Esophagus (tissue), 2 donors: Measurements from ENCODE around the gene MPI. TPM values are rescaled to one million over a fixed set of nuclear protein-coding genes. Genes with fewer than 3 reads are reported as not detected.

Experiments
- H3K27ac ChIP-seq, 2 donors: one replicate each; pipeline ENCODE4 v1.5.1; 2013; ENCODE audit warnings: low read depth in 2 of 2, mild to moderate bottlenecking in 2 of 2, inconsistent platforms in 1 of 2, low read length in 1 of 2, moderate library complexity in 1 of 2
- H3K27me3 ChIP-seq, 2 donors: one replicate each; pipeline ENCODE4 v1.6.1; 2013; ENCODE audit warnings: low read length in 2 of 2, control low read depth in 1 of 2, mild to moderate bottlenecking in 1 of 2; ENCODE audit not compliant: insufficient read depth in 2 of 2, control insufficient read depth in 1 of 2
- H3K36me3 ChIP-seq, 2 donors: one replicate each; pipeline ENCODE4 v1.6.1; 2013; ENCODE audit warnings: low read length in 1 of 2; ENCODE audit not compliant: control insufficient read depth in 2 of 2, insufficient read depth in 2 of 2
- H3K4me1 ChIP-seq, 2 donors: one replicate each; pipeline ENCODE4 v1.6.1; 2013; ENCODE audit warnings: low read length in 1 of 2; ENCODE audit not compliant: control insufficient read depth in 2 of 2, insufficient read depth in 2 of 2
- H3K4me3 ChIP-seq, 2 donors: one replicate each; pipeline ENCODE4 v1.5.1; 2013; ENCODE audit warnings: low read length in 2 of 2, mild to moderate bottlenecking in 2 of 2, low read depth in 1 of 2, moderate library complexity in 1 of 2
- H3K9me3 ChIP-seq, 2 donors: one replicate each; pipeline ENCODE4 v1.6.1; 2013; ENCODE audit warnings: mild to moderate bottlenecking in 2 of 2, low read depth in 1 of 2, low read length in 1 of 2, moderate library complexity in 1 of 2; ENCODE audit not compliant: control insufficient read depth in 2 of 2, insufficient read depth in 1 of 2
- WGBS, 2 donors: extraction: QIAGEN DNeasy Blood & Tissue Kit; methylation state at CpG; one replicate each; pipeline ENCODE4 v1.1.7; 2013; 5-methylcytosine and 5-hydroxymethylcytosine counted together
- polyA plus RNA-seq, 2 donors: library from polyadenylated mRNA; stranded (reverse); fragments of 200-250 nt; gene quantifications; one replicate each; pipeline ENCODE4 v1.2.3, GENCODE V29; 2013
- donor health status: healthy with polysubstance abuse.
- donor health status: Bipolar disorder and iron deficiency.

Gene MPI
- 10 to 100 TPM; 26.5 to 27.4 TPM for polyA plus RNA-seq

GRCh38 chr15:74889883-74890664 lies at the start of gene MPI:
Gene MPI (plus strand): TSS chr15:74890042. CDS start chr15:74890074, 32 bp downstream.
- Histone ChIP-seq H3K4me1 (peaks cover 0 to 22% of the 10 kb centered on the region in 2 donors), H3K4me3 (peak within 1 kb of the TSS; percentile 80 to 91), H3K9me3 (no peaks in the 10 kb centered on the region), H3K27me3 (no peaks in the 10 kb centered on the region), H3K36me3 (peaks cover 0 to 9% of the 10 kb centered on the region in 2 donors), H3K27ac (peak within 1 kb of the TSS; percentile 79 to 90)
- 1 to 2% methylated on average over 47 of the region's 47 CpGs for WGBS, 2 donors

GRCh38 chr15:74840851-74841775 lies 48.7 kb upstream of the MPI start:
- WGBS, 2 donors: 85 to 92% methylated on average over 9 of the region's 9 CpGs
- Histone ChIP-seq H3K36me3 (peaks cover 12 to 44% of the 10 kb centered on the region in 2 donors), H3K9me3 (no peaks in the 10 kb centered on the region)

GRCh38 chr15:74841891-74842373 lies 47.9 kb upstream of the MPI start:
- Histone ChIP-seq H3K27ac (peak overlapping the region in 1 of 2 donors; percentile 96), H3K36me3 (peaks cover 6 to 37% of the 10 kb centered on the region in 2 donors), H3K4me3 (peak overlapping the region; percentile 85 to 88), H3K4me1 (peaks cover 2 to 19% of the 10 kb centered on the region in 2 donors), H3K9me3 (no peaks in the 10 kb centered on the region), H3K27me3 (no peaks in the 10 kb centered on the region)
- WGBS, 2 donors: 72 to 73% methylated on average over 14 of the region's 14 CpGs

More at GRCh38 chr15:74840851-74841775, 48.7 kb upstream of the MPI start:
- Histone ChIP-seq H3K27me3 (no peaks in the 10 kb centered on the region), H3K4me3 (peak overlapping the region; percentile 85 to 88), H3K27ac (peak overlapping the region in 1 of 2 donors; percentile 56), H3K4me1 (peaks cover 2 to 19% of the 10 kb centered on the region in 2 donors)

- peak within 1 kb of the TSS; percentile 91 to 96 for H3K27ac ChIP-seq
- no peaks in the 10 kb centered on the region for H3K27me3 ChIP-seq
- H3K4me3 ChIP-seq: peak within 1 kb of the TSS; percentile 85 to 88
- H3K4me1 ChIP-seq: peaks cover 2 to 21% of the 10 kb centered on the region in 2 donors
- H3K9me3 ChIP-seq: no peaks in the 10 kb centered on the region
- 0 to 1% methylated on average over 74 to 84 of the region's 84 CpGs for WGBS, 2 donors
- peaks cover 5 to 39% of the 10 kb centered on the region in 2 donors for H3K36me3 ChIP-seq
Measured at GRCh38 chr15:74842581-74843444, 47.0 kb upstream of the MPI start, which contains the start of gene ULK3. Gene ULK3 (minus strand): TSS chr15:74843156. CDS start chr15:74843105, 51 bp downstream.

GRCh38 chr15:74843445-74843828 lies 46.4 kb upstream of the MPI start:
- Histone ChIP-seq H3K4me1 (peaks cover 2 to 21% of the 10 kb centered on the region in 2 donors), H3K27me3 (no peaks in the 10 kb centered on the region), H3K36me3 (peaks cover 5 to 40% of the 10 kb centered on the region in 2 donors), H3K27ac (peak overlapping the region; percentile 91 to 96), H3K4me3 (peak overlapping the region; percentile 55 to 85), H3K9me3 (no peaks in the 10 kb centered on the region)
- 16% methylated on average over 18 of the region's 18 CpGs for WGBS, 2 donors

- Histone ChIP-seq H3K27me3 (no peaks in the 10 kb centered on the region), H3K4me1 (peaks cover 2 to 21% of the 10 kb centered on the region in 2 donors), H3K9me3 (no peaks in the 10 kb centered on the region), H3K27ac (peak overlapping the region; percentile 91 to 96), H3K36me3 (peaks cover 5 to 41% of the 10 kb centered on the region in 2 donors), H3K4me3 (no peak overlapping the region)
- WGBS, 2 donors: 52 to 54% methylated on average over 12 of the region's 12 CpGs
Measured at GRCh38 chr15:74843891-74844299, 45.9 kb upstream of the MPI start.

GRCh38 chr15:74844319-74845207 lies 45.3 kb upstream of the MPI start:
- peak overlapping the region; percentile 91 to 96 for H3K27ac ChIP-seq
- no peaks in the 10 kb centered on the region for H3K9me3 ChIP-seq
- H3K4me3 ChIP-seq: no peak overlapping the region
- peaks cover 0 to 36% of the 10 kb centered on the region in 2 donors for H3K36me3 ChIP-seq
- 71 to 81% methylated on average over 12 of the region's 12 CpGs for WGBS, 2 donors
- H3K4me1 ChIP-seq: peaks cover 2 to 21% of the 10 kb centered on the region in 2 donors
- H3K27me3 ChIP-seq: no peaks in the 10 kb centered on the region

- Histone ChIP-seq H3K9me3 (no peaks in the 10 kb centered on the region), H3K4me3 (no peak overlapping the region), H3K27me3 (no peaks in the 10 kb centered on the region), H3K36me3 (peaks cover 0 to 35% of the 10 kb centered on the region in 2 donors), H3K27ac (peak overlapping the region; percentile 91 to 96), H3K4me1 (peaks cover 2 to 21% of the 10 kb centered on the region in 2 donors)
- 61 to 63% methylated on average over 5 of the region's 5 CpGs for WGBS, 2 donors
Measured at GRCh38 chr15:74845208-74845568, 44.7 kb upstream of the MPI start.
